Measurements from ENCODE around the gene SMPD3. TPM values are rescaled to one million over a fixed set of nuclear protein-coding genes. Genes with fewer than 3 reads are reported as not detected.

The SMPD3 gene
- total RNA-seq, 1 experiment from 2014 or later, result 1.3 TPM

- no peaks in the 10 kb centered on the region for H3K4me1 ChIP-seq (replicated peaks)
- H3K4me3 ChIP-seq, result no peak overlapping the region
- no peak for DNase-seq (ENCODE audit: low read depth in 1 of 2, low spot score in 2 of 2)
- H3K27me3 ChIP-seq (replicated peaks), result no peaks in the 10 kb centered on the region
- H3K36me3 ChIP-seq, result no peaks in the 10 kb centered on the region
- H3K9me3 ChIP-seq (replicated peaks), result no peaks in the 10 kb centered on the region
- no peak overlapping the region for H3K27ac ChIP-seq
Measured at GRCh38 chr16:68368301-68368888, 79.9 kb downstream of the SMPD3 start.

- H3K27ac ChIP-seq, result no peak overlapping the region
- H3K4me3 ChIP-seq, result no peak overlapping the region
- H3K9me3 ChIP-seq (replicated peaks), result no peaks in the 10 kb centered on the region
- DNase-seq (ENCODE audit: low read depth in 1 of 2, low spot score in 2 of 2), result no peak
- H3K36me3 ChIP-seq, result no peaks in the 10 kb centered on the region
- no peaks in the 10 kb centered on the region for H3K4me1 ChIP-seq (replicated peaks)
- no peaks in the 10 kb centered on the region for H3K27me3 ChIP-seq (replicated peaks)
Measured at GRCh38 chr16:68367891-68368290, 80.4 kb downstream of the SMPD3 start.

- no peak for DNase-seq (ENCODE audit: low read depth in 1 of 2, low spot score in 2 of 2)
- H3K27me3 ChIP-seq (replicated peaks), result no peaks in the 10 kb centered on the region
- no peaks in the 10 kb centered on the region for H3K9me3 ChIP-seq (replicated peaks)
- H3K4me3 ChIP-seq, result no peak overlapping the region
- no peak overlapping the region for H3K27ac ChIP-seq
- no peaks in the 10 kb centered on the region for H3K36me3 ChIP-seq
- H3K4me1 ChIP-seq (replicated peaks), result no peaks in the 10 kb centered on the region
Measured at GRCh38 chr16:68367440-68367839, 80.9 kb downstream of the SMPD3 start.

DNA sequence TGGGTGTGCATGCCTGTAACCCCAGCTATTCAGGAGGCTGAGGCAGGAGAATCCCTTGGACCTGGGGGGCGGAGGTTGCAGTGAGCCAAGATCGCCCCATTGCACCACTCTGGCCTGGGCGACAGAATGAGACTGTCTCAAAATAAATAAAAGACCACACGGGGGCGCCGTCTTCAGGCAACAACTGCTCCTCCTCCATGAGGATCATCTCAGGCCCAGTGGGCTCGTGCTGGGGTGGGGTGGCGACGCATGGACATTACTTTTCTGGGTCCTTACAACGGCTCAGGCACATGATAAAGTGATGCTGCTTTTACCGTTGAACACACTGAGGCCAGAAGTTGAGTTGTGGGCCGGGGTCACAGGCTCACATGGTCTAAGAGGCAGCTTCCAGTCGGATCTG lies 81.3 kb downstream of the SMPD3 start:
- no peaks in the 10 kb centered on the region for H3K4me1 ChIP-seq (replicated peaks)
- H3K27ac ChIP-seq, result no peak overlapping the region
- H3K9me3 ChIP-seq (replicated peaks), result no peaks in the 10 kb centered on the region
- no peaks in the 10 kb centered on the region for H3K36me3 ChIP-seq
- no peak overlapping the region for H3K4me3 ChIP-seq
- H3K27me3 ChIP-seq (replicated peaks), result no peaks in the 10 kb centered on the region
- DNase-seq (ENCODE audit: low read depth in 1 of 2, low spot score in 2 of 2), result peak in 1 of 2 experiments; percentile 14

GRCh38 chr16:68366062-68366461 lies 82.2 kb downstream of the SMPD3 start:
- Histone ChIP-seq H3K4me1 (replicated peaks) (no peaks in the 10 kb centered on the region), H3K36me3 (no peaks in the 10 kb centered on the region), H3K27me3 (replicated peaks) (no peaks in the 10 kb centered on the region), H3K9me3 (replicated peaks) (no peaks in the 10 kb centered on the region), H3K27ac (no peak overlapping the region), H3K4me3 (no peak overlapping the region)
- no peak for DNase-seq (ENCODE audit: low read depth in 1 of 2, low spot score in 2 of 2)

DNA sequence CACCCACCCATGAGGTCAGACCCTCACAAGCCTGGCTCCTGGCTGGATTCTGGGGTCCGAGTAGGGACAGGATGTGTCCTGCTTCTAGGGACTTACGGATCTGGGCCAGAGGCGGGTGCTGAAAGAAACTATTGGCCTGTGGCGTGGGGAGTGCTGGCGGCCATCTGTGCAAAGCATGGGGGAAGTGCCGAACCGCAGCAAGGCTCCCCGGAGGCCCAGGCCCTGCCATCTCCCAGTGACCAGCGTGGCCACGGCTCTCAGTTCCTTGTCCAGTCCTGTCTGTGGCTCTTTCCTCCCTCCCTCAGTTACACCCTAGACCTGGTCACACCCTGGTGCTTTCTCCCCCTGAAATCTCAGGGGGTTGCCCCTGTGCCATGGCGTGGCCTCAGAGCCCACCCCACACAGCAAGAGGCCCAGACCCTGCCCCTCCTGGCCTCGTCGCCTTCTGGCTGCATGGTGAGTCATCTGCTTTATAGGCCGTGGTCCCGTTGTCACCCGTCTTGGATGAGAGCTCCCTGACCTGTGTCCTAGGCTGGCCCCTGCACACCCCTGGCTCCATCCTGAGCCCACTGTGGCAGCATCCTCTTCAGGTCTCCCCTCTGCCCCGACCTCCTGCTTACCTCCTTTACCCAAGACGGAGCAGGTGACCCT lies 83.0 kb downstream of the SMPD3 start:
- Histone ChIP-seq H3K27me3 (replicated peaks) (no peaks in the 10 kb centered on the region), H3K4me1 (replicated peaks) (no peaks in the 10 kb centered on the region), H3K9me3 (replicated peaks) (no peaks in the 10 kb centered on the region), H3K4me3 (no peak overlapping the region), H3K27ac (no peak overlapping the region), H3K36me3 (no peaks in the 10 kb centered on the region)
- DNase-seq (ENCODE audit: low read depth in 1 of 2, low spot score in 2 of 2), result no peak

DNA sequence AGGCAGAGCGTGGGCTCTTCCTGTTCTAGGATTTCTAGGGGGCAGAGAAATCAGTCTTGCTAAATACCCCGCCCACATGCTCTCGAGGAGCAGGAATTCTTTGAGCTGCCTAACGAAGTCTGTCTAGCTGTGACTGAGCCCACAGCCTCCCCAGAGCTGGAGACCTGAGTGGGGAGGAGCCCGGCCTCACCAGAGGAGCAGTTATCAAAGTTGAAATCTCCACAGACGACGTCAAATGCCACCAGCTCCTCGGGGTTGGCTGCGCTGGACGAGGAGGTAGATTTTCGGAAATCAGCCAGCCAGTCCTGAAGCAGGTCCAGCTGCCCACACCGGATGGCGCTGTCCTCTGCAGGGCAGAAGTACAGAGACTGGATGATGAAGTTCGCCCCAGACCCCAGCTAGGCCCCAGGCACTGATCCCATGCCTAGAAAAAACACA lies 83.7 kb downstream of the SMPD3 start:
- no peak overlapping the region for H3K4me3 ChIP-seq
- 0 out of 2 replicates have a peak, but pooled peaks cover 2% of the 10 kb centered on the region for H3K36me3 ChIP-seq
- H3K9me3 ChIP-seq (replicated peaks), result no peaks in the 10 kb centered on the region
- no peak for DNase-seq (ENCODE audit: low read depth in 1 of 2, low spot score in 2 of 2)
- no peak overlapping the region for H3K27ac ChIP-seq
- no peaks in the 10 kb centered on the region for H3K4me1 ChIP-seq (replicated peaks)
- H3K27me3 ChIP-seq (replicated peaks), result no peaks in the 10 kb centered on the region

DNA sequence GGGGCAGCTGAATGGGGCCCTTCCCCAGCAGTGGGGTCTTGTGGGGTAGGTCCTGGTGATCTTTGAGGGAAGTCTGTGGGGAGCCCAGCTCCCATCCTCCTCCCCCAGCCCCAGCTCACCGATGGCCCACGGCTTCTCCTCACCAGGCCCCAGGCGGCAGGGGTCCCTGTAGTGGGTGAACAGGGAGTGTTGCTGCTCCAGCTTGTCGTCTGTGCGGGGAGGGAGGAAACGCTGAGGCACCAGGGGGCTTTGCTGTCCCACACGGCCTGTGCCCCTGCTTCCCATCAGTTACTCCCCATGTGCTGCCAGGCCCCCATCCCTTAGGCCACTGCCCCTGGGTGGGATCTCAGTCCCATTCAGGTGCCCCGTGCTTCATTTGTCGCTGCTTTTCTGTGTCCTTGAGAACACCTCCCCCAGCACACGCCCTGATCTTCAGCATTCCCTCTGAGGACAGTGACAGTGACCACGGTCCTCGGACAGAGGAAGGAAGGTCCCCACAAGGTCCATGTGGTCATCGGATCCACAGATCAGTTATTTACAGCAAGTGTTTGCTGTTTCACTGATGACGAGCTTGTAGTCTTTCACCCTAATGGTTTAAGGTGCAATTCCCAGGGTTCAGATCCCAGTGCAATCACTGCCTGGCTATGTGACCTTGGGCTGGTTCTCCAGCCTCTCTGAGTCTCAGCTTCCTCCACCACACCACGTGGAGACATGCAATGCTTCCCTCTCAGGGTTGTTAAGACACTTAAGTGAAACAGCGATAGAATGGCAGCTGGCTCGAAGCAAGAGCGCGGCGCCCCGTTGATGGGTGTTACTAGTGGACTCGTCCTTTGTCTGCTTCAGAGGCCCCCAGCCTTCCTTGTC lies 84.4 kb downstream of the SMPD3 start:
- Histone ChIP-seq H3K4me1 (replicated peaks) (no peaks in the 10 kb centered on the region), H3K9me3 (replicated peaks) (no peaks in the 10 kb centered on the region), H3K4me3 (no peak overlapping the region), H3K36me3 (peaks cover 2% of the 10 kb centered on the region; the same call in 1 of the 2 replicates), H3K27ac (no peak overlapping the region), H3K27me3 (replicated peaks) (no peaks in the 10 kb centered on the region)
- no peak for DNase-seq (ENCODE audit: low read depth in 1 of 2, low spot score in 2 of 2)

- Histone ChIP-seq H3K27ac (no peak overlapping the region), H3K4me3 (no peak overlapping the region), H3K4me1 (replicated peaks) (no peaks in the 10 kb centered on the region), H3K36me3 (peaks cover 4% of the 10 kb centered on the region; the same call in 1 of the 2 replicates), H3K9me3 (replicated peaks) (no peaks in the 10 kb centered on the region), H3K27me3 (replicated peaks) (no peaks in the 10 kb centered on the region)
- DNase-seq (ENCODE audit: low read depth in 1 of 2, low spot score in 2 of 2), result no peak
Measured at GRCh38 chr16:68362947-68363657, 85.2 kb downstream of the SMPD3 start.

- peaks cover 8% of the 10 kb centered on the region for H3K36me3 ChIP-seq
- H3K4me3 ChIP-seq, result no peak overlapping the region
- H3K27ac ChIP-seq, result no peak overlapping the region
- no peak for DNase-seq (ENCODE audit: low read depth in 1 of 2, low spot score in 2 of 2)
- no peaks in the 10 kb centered on the region for H3K4me1 ChIP-seq (replicated peaks)
- H3K9me3 ChIP-seq (replicated peaks), result no peaks in the 10 kb centered on the region
- no peaks in the 10 kb centered on the region for H3K27me3 ChIP-seq (replicated peaks)
Measured at GRCh38 chr16:68362262-68362913, 85.9 kb downstream of the SMPD3 start.

GRCh38 chr16:68361485-68361884 lies 86.8 kb downstream of the SMPD3 start:
- no peak overlapping the region for H3K27ac ChIP-seq
- H3K4me3 ChIP-seq, result no peak overlapping the region
- no peaks in the 10 kb centered on the region for H3K27me3 ChIP-seq (replicated peaks)
- H3K9me3 ChIP-seq (replicated peaks), result no peaks in the 10 kb centered on the region
- peaks cover 17% of the 10 kb centered on the region for H3K36me3 ChIP-seq
- no peak for DNase-seq (ENCODE audit: low read depth in 1 of 2, low spot score in 2 of 2)
- no peaks in the 10 kb centered on the region for H3K4me1 ChIP-seq (replicated peaks)

DNA sequence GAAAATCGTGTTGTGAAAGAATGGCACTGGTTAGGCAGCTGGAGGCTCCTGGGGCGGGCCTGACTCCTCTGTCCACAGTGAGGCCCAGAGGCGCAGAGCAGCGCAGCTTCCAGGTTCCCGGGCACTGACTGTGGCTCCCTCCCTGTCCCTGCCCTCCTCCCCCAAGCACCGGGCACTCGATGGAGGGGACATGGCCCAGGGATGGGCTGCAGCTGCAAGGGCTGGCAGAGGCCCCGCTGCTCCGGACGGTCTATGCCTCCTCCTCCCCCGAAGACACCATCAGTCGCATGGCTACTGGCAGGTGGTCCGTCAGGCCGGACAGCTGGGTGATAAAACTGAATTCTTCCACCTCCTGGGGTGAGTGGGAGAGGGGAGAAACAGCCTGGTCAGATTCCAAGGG lies 87.4 kb downstream of the SMPD3 start:
- H3K27ac ChIP-seq, result no peak overlapping the region
- H3K4me3 ChIP-seq, result no peak overlapping the region
- DNase-seq (ENCODE audit: low read depth in 1 of 2, low spot score in 2 of 2), result no peak
- peaks cover 22% of the 10 kb centered on the region for H3K36me3 ChIP-seq
- no peaks in the 10 kb centered on the region for H3K4me1 ChIP-seq (replicated peaks)
- H3K9me3 ChIP-seq (replicated peaks), result no peaks in the 10 kb centered on the region
- H3K27me3 ChIP-seq (replicated peaks), result no peaks in the 10 kb centered on the region

DNA sequence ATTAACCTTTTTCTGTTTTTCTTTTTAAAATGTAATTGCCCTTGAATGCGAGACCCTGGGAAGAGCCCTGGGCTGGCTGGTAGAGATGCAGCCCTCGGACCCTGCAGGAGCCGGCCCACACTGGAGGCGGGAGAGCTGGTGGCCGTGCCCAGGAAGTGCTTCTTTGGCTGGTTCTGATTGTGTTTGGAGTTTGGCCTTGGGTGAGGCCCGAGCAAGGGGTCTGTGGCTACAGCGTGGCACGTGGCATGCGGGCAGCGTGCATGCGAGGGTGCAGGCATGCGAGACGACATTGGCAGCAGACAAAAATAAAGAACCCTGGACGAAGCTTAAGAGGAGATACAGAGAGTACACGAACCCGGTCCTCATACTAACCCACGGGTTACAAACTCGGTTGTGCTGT lies 87.8 kb downstream of the SMPD3 start:
- Histone ChIP-seq H3K4me1 (replicated peaks) (no peaks in the 10 kb centered on the region), H3K27me3 (replicated peaks) (no peaks in the 10 kb centered on the region), H3K36me3 (peaks cover 26% of the 10 kb centered on the region), H3K9me3 (replicated peaks) (no peaks in the 10 kb centered on the region), H3K4me3 (no peak overlapping the region), H3K27ac (no peak overlapping the region)
- no peak for DNase-seq (ENCODE audit: low read depth in 1 of 2, low spot score in 2 of 2)
